GM12878 (cell line): ENCODE data around the gene SYNDIG1. TPM values are rescaled to one million over a fixed set of nuclear protein-coding genes. Genes with fewer than 3 reads are reported as not detected.

Experiments
- ATAC-seq: fragments of 200-7000 bp; cut with Tn5 transposase; 3 replicates; pipeline ENCODE4 v1.9.1; 2020; ENCODE audit warnings: mild to moderate bottlenecking, moderate library complexity
- BruUV-seq: library from RNA; stranded (reverse); fragments of 400-500 nt; replicated peaks from 2 replicates; lab custom pipeline; 2021; lab: Mats Ljungman, UMichigan
- CTCF ChIA-PET: fragments of 300-600 bp; sonication (Branson Sonifier 250); formaldehyde crosslinking; extraction: SDS; loops from one replicate; lab custom pipeline; 2021; ENCODE audit warnings: inconsistent platforms; lab: Yijun Ruan, JAX
- POLR2A ChIA-PET: fragments of 350-600 bp; formaldehyde crosslinking; extraction: SDS; loops from one replicate; lab custom pipeline; 2021; ENCODE audit warnings: inconsistent platforms; lab: Charles Lee
- RAD21 ChIA-PET: fragments of 300-600 bp; sonication (Branson Sonifier 250); formaldehyde crosslinking; loops from one replicate; lab custom pipeline; 2023; ENCODE audit warnings: antibody characterized with exemption; ENCODE audit not compliant: unreplicated experiment; lab: Charles Lee
- SMC1A ChIA-PET: fragments of 300-600 bp; sonication (Branson Sonifier 250); formaldehyde crosslinking; loops from one replicate; lab custom pipeline; 2023; ENCODE audit not compliant: unreplicated experiment, uncharacterized antibody; lab: Charles Lee
- DNase-seq: peaks from one replicate; pipeline ENCODE4 v3.0.0-alpha.2; 2011; ENCODE audit warnings: low read depth, low spot score
- FAIRE-seq: peaks from 3 replicates; lab custom pipeline; 2011; peaks lifted over from hg19 to GRCh38; lab: Jason Lieb, UNC
- H2AFZ ChIP-seq: 2 replicates; pipeline ENCODE4 v1.6.0; 2011; ENCODE audit warnings: low read depth, low read length, control low read depth; ENCODE audit not compliant: control insufficient read depth
- H3K27ac ChIP-seq: 2 replicates; pipeline ENCODE4 v1.5.1; 2011; ENCODE audit warnings: control low read depth; ENCODE audit not compliant: control insufficient read depth, insufficient read depth
- H3K27me3 ChIP-seq, 2 experiments: replicated peaks in 1 of 2; 2 replicates each; pipeline versions ENCODE4 v1.6.0 to v1.6.1; 2011; ENCODE audit warnings: low read length in 1 of 2; ENCODE audit not compliant: control insufficient read depth in 2 of 2, insufficient read depth in 2 of 2
- H3K36me3 ChIP-seq, 2 experiments: 2 replicates each; pipeline ENCODE4 v1.5.1; 2011; ENCODE audit warnings: low read length in 1 of 2; ENCODE audit not compliant: control insufficient read depth in 2 of 2, insufficient read depth in 2 of 2
- H3K4me1 ChIP-seq: 2 replicates; pipeline ENCODE4 v1.6.1; 2011; ENCODE audit warnings: mild to moderate bottlenecking, low read length, moderate library complexity, mixed read lengths; ENCODE audit not compliant: control insufficient read depth, insufficient read depth
- H3K4me2 ChIP-seq: 2 replicates; pipeline ENCODE4 v1.6.0; 2011; ENCODE audit warnings: control low read depth; ENCODE audit not compliant: control insufficient read depth, insufficient read depth
- H3K4me3 ChIP-seq: fragments of 200-600 bp; sonication (generic); 2 replicates; pipeline ENCODE4 v1.5.1; 2016
- H3K79me2 ChIP-seq: 2 replicates; pipeline ENCODE4 v1.6.0; 2011; ENCODE audit warnings: low read length; ENCODE audit not compliant: control insufficient read depth, insufficient read depth
- H3K9ac ChIP-seq: 2 replicates; pipeline ENCODE4 v1.8.0; 2011; ENCODE audit warnings: low read length, control low read depth, mixed read lengths; ENCODE audit not compliant: control insufficient read depth, insufficient read depth
- H3K9me3 ChIP-seq: replicated peaks from 3 replicates; pipeline ENCODE4 v1.5.1; 2011; ENCODE audit warnings: mild to moderate bottlenecking, low read length; ENCODE audit not compliant: control insufficient read depth, insufficient read depth
- H4K20me1 ChIP-seq: 2 replicates; pipeline ENCODE4 v1.6.0; 2011; ENCODE audit not compliant: control insufficient read depth, insufficient read depth
- BMI1 ChIP-seq: fragments of 450-650 bp; IDR thresholded peaks from 2 replicates; pipeline ENCODE4 v1.6.1; 2016; ENCODE audit warnings: mild to moderate bottlenecking, moderate library complexity, borderline replicate concordance
- CHD1 ChIP-seq: IDR thresholded peaks from 2 replicates; pipeline ENCODE4 v1.6.1; 2012; ENCODE audit warnings: low read depth, low read length, improper control_type of control experiment
- FOS ChIP-seq: IDR thresholded peaks from 3 replicates; pipeline ENCODE4 v1.6.1; 2011; ENCODE audit warnings: borderline replicate concordance; ENCODE audit not compliant: insufficient read length; ENCODE audit errors: extremely low read depth
- FOXM1 ChIP-seq: IDR thresholded peaks from 2 replicates; pipeline ENCODE4 v1.6.1; 2012; ENCODE audit warnings: low read depth, mild to moderate bottlenecking, inconsistent platforms, low read length, moderate library complexity
- GATAD2B ChIP-seq: fragments of 450-650 bp; conservative IDR thresholded peaks from 2 replicates; pipeline ENCODE4 v1.6.1; 2017; ENCODE audit warnings: low read depth, mild to moderate bottlenecking, moderate library complexity
- RAD21 ChIP-seq: IDR thresholded peaks from 2 replicates; pipeline ENCODE4 v1.6.1; 2011; ENCODE audit warnings: mild to moderate bottlenecking, low read depth, low read length, moderate library complexity; ENCODE audit not compliant: insufficient read depth
- SKIL ChIP-seq: fragments of 450-650 bp; IDR thresholded peaks from 2 replicates; pipeline ENCODE4 v1.6.1; 2017; ENCODE audit warnings: mild to moderate bottlenecking, low read depth, inconsistent platforms; ENCODE audit not compliant: poor library complexity, severe bottlenecking
- SMARCA5 ChIP-seq: fragments of 450-650 bp; IDR thresholded peaks from 2 replicates; pipeline ENCODE4 v1.6.1; 2017; ENCODE audit warnings: mild to moderate bottlenecking
- ZNF24 ChIP-seq: fragments of 450-650 bp; IDR thresholded peaks from 2 replicates; pipeline ENCODE4 v1.6.1; 2017; ENCODE audit warnings: antibody characterized with exemption, mild to moderate bottlenecking
- WGBS: methylation state at CpG from one replicate; pipeline ENCODE4 v1.1.6; 2016; ENCODE audit warnings: low lambda C conversion rate; ENCODE audit not compliant: insufficient replicate concordance, insufficient coverage; ENCODE audit errors: missing lambda C conversion rate; 5-methylcytosine and 5-hydroxymethylcytosine counted together
- in situ Hi-C: fragments of 300-500 bp; cut with MboI; formaldehyde crosslinking; loops from 9 replicates; pipeline ENCODE4 v1.14.3; 2018; ENCODE audit warnings: mixed read lengths
- intact Hi-C: fragments of 100-400 bp; cut with micrococcal nuclease; formaldehyde crosslinking; loops from one replicate; pipeline ENCODE4 v1.14.2; 2022; ENCODE audit not compliant: unreplicated experiment
- polyA plus RNA-seq, 11 experiments: library from polyadenylated mRNA; depleted of rRNA in 4 of 11; unstranded in 6 of 11; stranded (reverse) in 5 of 11; fragments of >200 nt; fragmentation: Nextera tagmentation in 4 of 11; fragmentation: Illumina TruSeq in 1 of 11; extraction: Ambion mirVana in 4 of 11; extraction: Trizol in 1 of 11; gene quantifications; 1 replicate in 1 of 11; 2 replicates in 10 of 11; pipeline versions ENCODE4 v1.2.1 to v1.2.3, GENCODE V29; 2011 to 2016; ENCODE audit warnings: inconsistent platforms in 2 of 11, missing spikeins in 2 of 11, low read depth in 1 of 11
- total RNA-seq, 4 experiments: library from RNA; depleted of rRNA in 3 of 4; stranded (reverse); fragments of >200 nt in 3 of 4; fragmentation: Illumina TruSeq in 1 of 4; extraction: Trizol in 1 of 4; gene quantifications; 2 replicates each; pipeline versions ENCODE4 v1.2.1 to v1.2.3, GENCODE V29; 2013 to 2021

Gene SYNDIG1
- total and polyA plus RNA-seq, 10 of the 15 experiments (the other 5 are each of a cell fraction or from before 2014, with no cell fraction given), result not detected

- H2AFZ ChIP-seq, result no peak overlapping the region
- ChIA-PET POLR2A (no interaction called here), RAD21 (interaction anchor here (1.4 kb wide), 1 partner anchor 10 kb away, joined by 4 read pairs; no protein-coding TSS in a partner anchor), SMC1A (no interaction called here), CTCF (no interaction called here)
- no peaks in the 10 kb centered on the region for H3K9me3 ChIP-seq
- H3K79me2 ChIP-seq, result no peaks in the 10 kb centered on the region
- no peak overlapping the region for H3K4me3 ChIP-seq
- WGBS, result 53% methylated on average over 3 of the region's 6 CpGs
- no peak overlapping the region for H3K4me2 ChIP-seq
- H3K27ac ChIP-seq, result no peak overlapping the region
- no peak for DNase-seq
- in situ Hi-C loops, result no loop called here
- no peak overlapping the region for H3K9ac ChIP-seq
- TF ChIP-seq CHD1, result no peak
- no peak for TF ChIP-seq RAD21
- TF ChIP-seq SMARCA5, result no peak
- no peak for TF ChIP-seq ZNF24
- TF ChIP-seq GATAD2B, result no peak
- TF ChIP-seq BMI1, result no peak
- TF ChIP-seq FOXM1, result no peak
- H4K20me1 ChIP-seq, result no peaks in the 10 kb centered on the region
- no peaks in the 10 kb centered on the region for H3K36me3 ChIP-seq
- no peak for FAIRE-seq
- peaks cover 0 to 4% of the 10 kb centered on the region in 2 experiments; a peak in 3 of 4 replicates for H3K27me3 ChIP-seq
- no TSS peak for BruUV-seq
- H3K4me1 ChIP-seq, result no peaks in the 10 kb centered on the region
- ATAC-seq, result no peak
- intact Hi-C loops, result no loop called here
Measured at GRCh38 chr20:24630486-24631172, 161.2 kb downstream of the SYNDIG1 start.

GRCh38 chr20:24631173-24631505 lies 161.7 kb downstream of the SYNDIG1 start:
- ATAC-seq (no peak), DNase-seq (no peak), FAIRE-seq (no peak)
- H3K9me3 ChIP-seq, result no peaks in the 10 kb centered on the region
- no peak overlapping the region for H3K4me3 ChIP-seq
- H2AFZ ChIP-seq, result no peak overlapping the region
- RAD21 ChIA-PET, result interaction anchor here (1.4 kb wide), 1 partner anchor 9 kb away, joined by 4 read pairs; no protein-coding TSS in a partner anchor
- H3K79me2 ChIP-seq, result no peaks in the 10 kb centered on the region
- in situ Hi-C loops, result no loop called here
- 60% methylated on average over 11 of the region's 11 CpGs for WGBS
- no peak overlapping the region for H3K4me2 ChIP-seq
- SMC1A ChIA-PET, result no interaction called here
- no peaks in the 10 kb centered on the region for H4K20me1 ChIP-seq
- H3K36me3 ChIP-seq, result no peaks in the 10 kb centered on the region
- no peaks in the 10 kb centered on the region for H3K4me1 ChIP-seq
- no TSS peak for BruUV-seq
- TF ChIP-seq SKIL (no peak), FOS (no peak)
- peaks cover 0 to 4% of the 10 kb centered on the region in 2 experiments; a peak in 3 of 4 replicates for H3K27me3 ChIP-seq
- H3K9ac ChIP-seq, result no peak overlapping the region
- H3K27ac ChIP-seq, result no peak overlapping the region
- POLR2A ChIA-PET, result no interaction called here
- intact Hi-C loops, result no loop called here
- CTCF ChIA-PET, result no interaction called here
